HG03159 (cell line): ENCODE results near the gene SLAIN1.

Experiments
- ATAC-seq: cut with Tn5 transposase; IDR thresholded peaks from one replicate; pipeline ENCODE4 v1.9.1; 2021; ENCODE audit warnings: mild to moderate bottlenecking, moderate library complexity; ENCODE audit not compliant: unreplicated experiment

The SLAIN1 gene

DNA sequence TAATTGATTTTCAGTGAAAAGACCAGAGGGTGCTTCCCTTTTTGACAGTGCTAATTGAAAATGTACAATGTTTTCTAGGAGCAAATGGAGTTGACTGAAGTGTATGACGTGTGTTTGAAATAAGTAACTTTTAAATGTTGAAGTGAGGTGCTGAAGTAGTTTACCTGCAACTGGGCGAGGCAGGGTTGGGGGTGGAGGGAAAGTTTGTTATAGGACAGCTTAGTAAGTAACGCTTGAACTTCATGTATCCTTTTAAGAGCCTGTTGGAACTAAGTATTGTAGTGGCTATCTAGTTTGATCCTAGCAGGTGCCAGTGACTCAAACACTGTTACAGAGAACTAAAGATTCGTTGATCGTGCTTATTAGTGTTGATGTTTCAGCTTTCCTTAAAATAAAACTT is 5.9 kb downstream of the SLAIN1 start:
- ATAC-seq = no peak

DNA sequence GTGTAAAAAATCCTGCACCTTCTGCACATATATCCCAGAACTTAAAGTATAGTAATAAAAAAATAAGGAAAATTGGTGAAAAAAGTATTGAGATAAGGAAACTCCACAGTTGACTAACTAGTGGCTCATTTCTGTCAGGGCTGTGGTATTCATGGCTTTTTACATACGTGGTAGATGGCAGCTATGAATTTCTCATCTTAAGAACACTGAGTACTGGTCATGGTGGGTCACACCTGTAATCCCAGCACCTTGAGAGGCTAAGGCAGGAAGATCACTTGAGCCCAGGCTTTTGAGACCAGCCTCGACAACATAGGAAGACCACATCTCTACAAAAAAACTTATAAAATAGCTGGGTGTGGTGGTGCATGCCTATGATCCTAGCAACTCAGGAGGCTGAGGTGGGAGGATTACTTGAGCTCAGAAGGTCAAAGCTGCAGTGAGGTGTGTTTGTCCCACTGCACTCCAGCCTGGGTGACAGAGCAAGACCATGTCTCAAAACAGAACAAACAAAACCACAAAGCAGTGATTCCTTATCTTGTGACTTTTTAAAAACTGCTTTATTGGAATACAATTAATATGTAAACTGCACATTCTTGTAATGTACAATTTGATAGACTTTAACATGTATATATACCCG is 16.8 kb downstream of the SLAIN1 start:
- no peak for ATAC-seq

DNA sequence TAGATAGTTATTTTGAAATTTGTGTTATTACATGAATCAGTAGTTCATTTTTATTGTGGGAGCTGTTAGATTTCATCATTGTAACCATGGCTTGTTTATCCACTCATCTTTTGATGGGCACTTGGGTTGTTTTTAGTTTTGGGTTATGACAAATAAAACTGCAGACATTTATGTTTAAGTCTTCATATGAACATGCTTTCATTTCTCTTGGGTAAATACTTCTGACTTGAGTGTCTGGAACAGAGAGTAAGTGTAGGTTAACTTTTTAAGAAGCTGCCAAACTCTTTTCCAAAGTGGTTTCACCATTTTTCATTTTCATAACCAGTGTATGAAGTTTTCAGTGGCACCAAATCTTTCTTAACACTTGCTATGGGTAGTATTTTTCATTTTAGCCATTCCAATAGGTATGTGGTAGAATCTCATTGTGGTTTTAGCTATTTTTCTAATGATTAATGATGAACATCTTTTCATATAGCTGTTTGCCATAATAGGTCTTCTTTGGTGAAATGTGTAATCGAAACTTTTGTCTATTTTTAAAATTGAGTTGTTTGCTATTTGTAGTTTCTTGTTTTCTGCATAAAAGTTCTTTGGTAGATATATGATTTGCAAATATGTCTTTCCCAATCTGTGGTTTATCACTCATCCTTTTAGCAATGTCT is 17.9 kb downstream of the SLAIN1 start:
- ATAC-seq = no peak

DNA sequence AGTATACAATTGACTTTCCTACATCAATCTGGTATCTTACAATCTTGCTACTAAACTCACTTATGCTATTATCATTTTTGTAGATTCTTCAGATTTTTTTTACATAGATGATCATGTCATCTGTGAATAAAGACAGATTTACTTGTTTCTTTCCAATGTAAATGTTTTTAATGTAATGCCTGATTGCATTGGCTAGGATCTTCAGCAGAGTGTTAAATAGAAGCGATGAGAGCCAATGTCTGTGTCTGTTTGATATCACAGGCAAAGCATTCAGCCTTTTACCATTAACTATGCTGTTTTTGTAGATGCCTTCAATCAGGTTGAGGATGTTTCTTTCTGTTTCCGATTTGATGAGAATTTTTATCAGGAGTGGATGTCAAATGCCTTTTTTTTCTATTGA is 19.2 kb downstream of the SLAIN1 start:
- no peak for ATAC-seq

DNA sequence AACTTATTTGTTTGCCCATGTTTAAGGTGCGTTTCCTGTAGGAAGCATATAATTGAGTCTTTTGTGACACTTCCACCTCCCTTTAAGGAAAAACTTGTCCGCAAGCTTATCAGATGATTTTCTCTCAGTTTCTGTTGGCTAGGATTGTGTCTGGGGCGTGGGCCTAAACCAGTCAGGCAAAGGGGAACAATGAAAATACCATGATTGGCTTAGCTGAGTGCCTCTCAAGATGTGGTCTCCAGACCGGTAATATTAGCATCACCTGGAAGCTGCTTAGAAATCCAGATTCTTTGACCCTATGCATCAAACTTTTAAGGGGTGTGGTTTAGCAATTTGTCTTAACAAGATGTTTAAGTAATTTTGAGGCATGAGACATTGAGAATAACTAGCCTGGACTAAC is 20.0 kb downstream of the SLAIN1 start:
- ATAC-seq = no peak

DNA sequence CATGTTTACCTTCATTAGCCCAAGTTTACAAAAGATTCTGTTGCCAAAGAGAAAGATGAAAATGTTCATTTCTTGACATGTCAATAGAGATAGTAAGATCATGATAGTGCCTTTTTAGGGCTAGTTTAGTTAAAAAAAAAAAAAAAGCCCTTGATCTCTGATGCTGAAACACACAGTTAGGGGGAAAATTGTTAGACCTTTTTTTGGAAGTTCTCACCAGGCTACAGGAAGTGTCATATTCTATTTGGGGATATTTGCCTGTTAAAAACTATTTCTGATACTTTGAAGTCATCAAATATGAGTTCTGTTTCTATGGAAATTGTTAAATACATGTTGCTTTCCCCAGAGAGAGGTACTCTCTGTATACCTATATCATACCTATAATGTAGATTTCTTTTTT is 21.6 kb downstream of the SLAIN1 start:
- ATAC-seq = no peak

DNA sequence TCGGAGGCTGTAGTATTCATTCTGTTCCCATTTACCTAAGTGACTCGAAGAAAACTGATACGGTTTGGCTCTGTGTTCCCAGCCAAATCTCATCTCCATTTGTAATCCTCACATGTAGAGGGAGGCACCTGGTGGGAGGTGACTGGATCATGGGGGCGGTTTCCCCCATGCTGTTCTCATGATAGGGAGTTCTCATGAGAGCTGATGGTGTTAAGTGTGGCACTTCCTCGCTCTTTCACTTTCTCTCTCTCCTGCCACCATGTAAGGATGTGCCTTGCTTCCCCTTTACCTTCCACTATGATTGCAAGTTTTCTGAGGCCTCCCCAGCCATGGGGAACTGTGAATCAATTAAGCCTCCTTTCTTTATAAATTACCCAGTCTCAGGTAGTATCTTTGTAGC is 23.5 kb downstream of the SLAIN1 start:
- no peak for ATAC-seq

DNA sequence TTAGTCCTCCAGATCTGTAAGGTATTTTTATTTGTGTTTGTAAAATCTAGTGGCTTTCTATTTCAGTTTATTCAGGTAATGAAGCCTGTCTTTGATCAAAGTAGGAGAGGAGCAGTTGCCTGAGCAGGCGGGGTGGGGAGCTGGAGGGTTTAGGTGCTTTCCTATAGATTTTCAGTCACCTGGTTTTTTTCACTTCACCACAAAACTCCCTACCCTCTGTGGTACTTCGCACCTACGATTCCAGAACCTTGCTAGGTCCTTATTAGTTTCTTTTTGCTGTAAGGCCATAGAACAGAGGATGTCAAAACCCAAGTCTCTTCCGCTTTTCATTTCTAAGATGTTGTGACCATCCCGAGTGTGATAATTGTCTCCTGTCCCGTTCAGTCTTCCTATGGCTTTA is 26.6 kb downstream of the SLAIN1 start:
- peak; percentile 57 for ATAC-seq

DNA sequence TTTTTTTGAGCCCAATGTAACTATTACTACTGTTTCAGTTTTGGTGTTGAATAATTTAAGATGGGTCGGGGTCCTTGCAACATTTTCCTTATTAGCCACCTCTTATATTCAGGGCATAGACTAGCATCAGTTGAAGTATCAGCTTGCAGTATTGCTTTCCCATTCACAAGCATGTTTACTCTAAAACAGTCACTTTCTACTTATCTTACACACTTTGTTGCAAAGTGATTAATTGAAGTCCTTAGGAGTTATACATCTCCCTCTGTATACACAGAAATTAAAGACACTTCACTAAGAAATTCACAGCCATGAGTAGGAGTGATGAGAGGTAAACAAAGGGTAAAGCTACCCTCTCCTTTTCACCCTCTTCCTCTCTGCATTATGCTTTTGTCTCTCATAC is 27.6 kb downstream of the SLAIN1 start:
- no peak for ATAC-seq

DNA sequence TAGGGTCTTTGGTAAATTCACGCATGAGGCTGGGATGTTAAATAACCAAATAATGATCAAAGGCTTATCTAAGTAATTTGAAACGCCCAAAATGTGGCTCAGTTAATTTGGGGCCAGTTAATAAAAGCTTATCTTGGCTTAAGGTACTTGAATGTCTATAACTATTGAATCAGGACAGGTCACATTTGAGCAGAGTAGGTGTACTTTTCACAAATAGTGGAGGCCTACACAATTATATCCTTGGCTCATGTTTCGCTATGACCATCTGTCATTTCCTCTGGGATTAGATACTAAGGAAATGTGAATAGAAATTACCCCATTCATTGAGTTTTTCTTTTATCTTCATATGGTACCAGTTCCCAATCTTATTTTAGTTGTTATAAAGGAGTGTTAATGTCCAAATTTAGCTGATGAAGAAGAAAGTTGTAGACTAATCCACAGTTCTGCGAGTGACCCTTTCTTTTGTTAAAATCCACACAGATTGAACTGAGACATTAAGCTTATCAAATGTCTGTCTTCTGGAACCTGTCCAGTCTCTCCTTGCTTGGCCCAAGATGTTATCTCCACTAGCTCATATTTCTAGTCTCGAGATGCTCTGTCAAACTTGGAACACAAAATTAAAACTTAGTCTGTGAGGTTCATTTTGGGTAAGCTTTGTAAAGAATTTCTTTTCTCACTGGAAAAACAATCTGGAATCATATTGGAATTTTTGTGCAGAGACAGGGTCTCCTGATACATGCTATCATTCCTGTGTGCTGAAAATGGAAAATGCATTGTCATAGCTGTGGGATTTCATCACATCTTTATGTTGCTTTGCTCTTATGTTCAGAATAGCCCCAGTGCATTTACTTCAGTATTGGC is 31.0 kb downstream of the SLAIN1 start:
- ATAC-seq = no peak

DNA sequence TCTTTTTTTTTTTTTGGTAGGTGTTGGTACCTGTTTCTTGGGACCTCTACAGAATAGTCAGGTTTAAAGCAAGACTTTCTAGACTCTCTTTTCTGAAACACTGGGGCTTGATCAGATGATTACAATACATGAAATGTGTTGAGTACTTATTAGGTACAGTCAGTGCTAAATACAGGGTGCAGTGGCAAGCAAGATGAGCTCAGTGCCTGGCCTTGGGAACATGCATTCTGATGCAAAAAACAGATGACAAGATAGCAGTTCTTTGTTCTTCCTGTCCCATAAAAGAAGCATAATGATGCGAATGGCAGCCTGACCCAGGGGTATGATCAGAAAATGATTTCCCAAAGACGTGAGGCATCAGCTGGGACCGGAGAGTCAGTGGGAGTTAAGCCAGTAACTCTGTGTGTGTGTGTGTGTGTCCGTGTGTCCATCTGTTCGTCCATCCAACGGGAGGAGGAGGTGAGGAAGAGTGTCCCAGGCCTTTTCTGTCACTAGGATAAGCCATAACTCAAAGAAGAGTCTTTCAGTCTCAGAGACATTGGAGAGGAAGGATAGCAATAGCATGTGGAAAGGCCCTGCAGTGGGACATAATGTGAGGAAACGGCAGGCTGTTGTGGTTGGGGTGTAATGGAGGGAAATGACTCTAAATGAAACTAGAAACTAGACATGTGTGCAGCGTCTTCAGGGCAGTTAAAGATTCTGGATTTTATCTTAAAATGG is 32.2 kb downstream of the SLAIN1 start:
- ATAC-seq = peak; percentile 99

DNA sequence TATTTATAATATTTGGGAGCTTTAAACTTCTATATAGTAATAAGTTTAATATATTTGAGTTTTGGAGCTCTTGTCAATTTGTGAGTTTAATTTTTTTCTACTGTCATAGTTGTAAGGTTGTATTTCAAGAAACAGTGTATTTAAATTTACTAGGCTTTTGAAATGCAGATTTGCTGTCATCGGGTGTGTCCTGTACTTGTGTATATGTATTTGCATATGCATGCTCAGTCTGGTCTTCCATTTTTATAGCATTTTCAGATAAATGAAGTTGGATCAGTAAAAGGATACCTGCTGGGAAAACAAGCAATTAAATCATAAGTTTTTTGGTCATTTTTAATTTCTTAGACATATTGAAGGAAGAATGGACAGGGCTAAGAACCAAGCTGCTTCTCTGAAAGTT is 33.1 kb downstream of the SLAIN1 start:
- ATAC-seq = no peak

DNA sequence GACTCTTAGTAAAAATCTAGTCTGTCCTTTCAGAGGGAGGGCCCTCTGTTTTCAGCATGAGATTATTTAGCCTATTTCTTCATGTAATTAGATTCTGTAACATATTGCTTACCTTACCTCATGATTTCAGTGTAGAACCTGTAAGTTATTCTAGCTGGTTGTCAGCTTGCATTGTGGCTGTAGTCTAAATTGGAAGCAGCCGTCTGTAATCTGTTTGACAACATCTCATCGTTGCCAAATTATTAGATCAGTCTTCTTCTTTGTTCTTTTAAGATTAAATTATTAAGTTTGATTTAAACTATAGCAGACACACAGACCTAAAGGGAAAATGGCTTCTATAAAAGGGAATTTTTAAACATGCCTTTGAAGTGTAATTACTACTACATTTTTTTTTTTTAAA is 34.8 kb downstream of the SLAIN1 start:
- ATAC-seq = no peak

DNA sequence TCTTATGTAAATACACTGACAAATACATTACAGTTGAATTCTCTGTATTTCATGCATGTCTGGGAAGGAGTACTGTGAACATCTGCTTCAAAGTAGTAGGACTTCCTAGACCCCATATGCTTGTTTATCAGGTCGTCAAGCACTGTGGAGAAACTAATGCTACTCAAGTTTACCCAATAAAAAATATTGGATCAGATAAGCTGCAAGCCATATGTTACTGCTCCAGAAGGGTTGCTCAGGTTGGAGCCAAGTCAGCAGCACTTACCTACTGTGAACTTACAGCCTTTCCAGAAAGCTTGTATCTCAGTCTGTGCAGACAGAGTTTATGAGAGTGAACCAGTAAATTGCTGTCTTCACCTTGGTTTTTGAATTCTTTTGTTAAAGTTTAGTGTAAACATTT is 36.2 kb downstream of the SLAIN1 start:
- no peak for ATAC-seq

DNA sequence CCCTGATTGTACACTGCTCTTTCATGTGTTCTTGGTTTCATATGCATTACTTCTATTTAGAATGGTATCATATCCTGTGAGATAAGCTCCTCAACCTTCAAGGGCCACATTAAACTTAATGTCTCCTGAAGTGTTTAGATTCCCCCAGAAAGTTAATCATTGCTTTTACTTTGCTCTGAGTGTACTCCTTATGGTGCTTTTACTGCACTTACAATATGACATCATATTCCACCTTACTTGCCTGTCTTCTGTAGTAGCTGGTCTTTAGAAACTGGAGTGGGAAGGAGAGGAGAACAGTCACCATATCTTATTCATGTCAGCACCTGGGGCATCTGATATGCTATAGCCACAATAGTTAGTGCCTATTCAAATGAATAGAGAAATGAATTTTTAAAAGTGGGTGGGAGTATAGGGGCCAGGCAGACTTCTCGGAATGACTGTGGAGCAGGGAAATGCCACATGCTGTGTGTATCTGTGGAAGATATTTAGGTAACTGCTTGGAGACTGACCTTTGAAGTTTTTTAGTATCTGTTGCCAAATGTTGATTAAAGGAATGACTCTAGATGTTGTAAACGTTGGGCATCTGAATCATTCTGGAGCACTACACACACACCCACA is 40.2 kb downstream of the SLAIN1 start:
- ATAC-seq = peak; percentile 80

DNA sequence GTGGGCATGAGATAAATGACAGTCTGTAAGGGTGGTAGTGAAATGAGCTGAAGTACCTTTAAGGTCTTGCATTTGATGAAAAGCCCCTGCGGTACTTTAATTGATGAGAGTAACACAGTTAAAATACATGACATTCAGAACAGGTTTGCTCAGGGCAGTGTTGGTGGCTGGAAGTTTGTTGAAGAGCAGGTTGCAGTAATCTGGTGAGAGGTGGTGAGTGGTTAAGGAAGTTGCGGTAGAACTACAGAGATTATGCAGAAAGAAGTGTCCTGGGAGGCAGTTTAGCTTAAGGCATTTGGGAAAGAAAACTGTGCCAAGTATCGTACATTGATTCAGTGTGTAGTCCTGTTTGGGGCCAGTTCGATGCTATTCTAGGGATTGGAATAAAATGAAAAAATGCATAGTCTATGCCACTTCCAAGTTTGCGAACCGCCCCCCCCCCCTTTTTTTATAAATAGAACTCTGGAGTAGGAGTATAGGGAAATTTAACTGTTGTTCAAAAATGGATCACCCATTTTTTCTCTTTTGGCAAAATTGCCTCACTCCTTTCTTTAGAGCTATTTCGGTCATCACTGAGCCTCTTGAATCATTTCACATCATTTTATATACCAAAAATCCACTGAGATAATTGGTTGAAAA is 42.7 kb downstream of the SLAIN1 start:
- ATAC-seq = no peak

DNA sequence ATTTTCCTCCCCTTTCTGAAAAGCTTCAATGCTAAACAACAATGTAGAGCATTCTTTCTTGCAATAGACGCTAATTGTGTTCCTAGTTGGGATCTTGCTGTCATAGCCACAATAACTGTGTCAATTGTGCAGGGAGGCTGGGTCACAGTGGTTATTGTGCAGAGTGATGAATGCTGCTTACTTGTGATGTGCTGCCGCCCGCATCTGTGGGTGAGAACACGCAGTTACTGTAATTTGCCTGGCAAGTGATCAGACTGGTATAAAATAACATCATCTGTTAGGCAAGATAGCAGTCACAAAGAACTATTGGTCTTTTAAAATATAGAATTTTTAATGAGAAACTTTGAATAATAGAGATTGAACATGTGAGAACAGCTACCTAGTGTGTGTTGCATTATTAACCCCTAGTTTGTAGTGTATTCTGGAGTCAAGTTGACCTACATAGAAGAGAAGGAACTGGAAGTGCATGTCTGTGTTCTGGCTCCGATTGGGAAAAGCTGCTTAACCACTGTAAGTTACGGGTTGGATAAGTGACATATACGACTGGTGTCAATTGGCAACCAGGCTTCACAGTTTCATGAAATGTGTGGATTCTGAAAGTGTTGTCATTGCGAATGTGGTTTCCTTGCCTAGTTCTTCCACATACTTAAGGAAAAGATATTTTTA is 43.6 kb downstream of the SLAIN1 start:
- no peak for ATAC-seq

DNA sequence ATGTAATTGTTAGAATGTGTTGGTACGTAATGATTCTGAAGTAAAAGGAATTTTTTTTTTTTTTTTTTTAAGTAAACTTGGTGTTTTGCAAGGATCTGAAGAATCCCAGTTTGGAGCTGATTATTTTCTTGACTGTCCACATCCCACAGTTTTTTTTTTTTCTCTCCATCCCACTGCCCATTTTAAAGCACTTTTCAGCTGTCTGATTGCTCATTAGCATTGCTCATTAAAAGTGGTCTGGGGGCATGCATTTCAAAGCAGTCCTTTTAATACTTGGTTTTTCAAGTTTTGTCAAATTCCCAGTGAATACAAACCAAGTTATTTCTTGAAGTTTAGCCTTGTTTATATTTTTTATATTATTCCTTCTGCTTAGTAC is 44.1 kb downstream of the SLAIN1 start:
- ATAC-seq = no peak

DNA sequence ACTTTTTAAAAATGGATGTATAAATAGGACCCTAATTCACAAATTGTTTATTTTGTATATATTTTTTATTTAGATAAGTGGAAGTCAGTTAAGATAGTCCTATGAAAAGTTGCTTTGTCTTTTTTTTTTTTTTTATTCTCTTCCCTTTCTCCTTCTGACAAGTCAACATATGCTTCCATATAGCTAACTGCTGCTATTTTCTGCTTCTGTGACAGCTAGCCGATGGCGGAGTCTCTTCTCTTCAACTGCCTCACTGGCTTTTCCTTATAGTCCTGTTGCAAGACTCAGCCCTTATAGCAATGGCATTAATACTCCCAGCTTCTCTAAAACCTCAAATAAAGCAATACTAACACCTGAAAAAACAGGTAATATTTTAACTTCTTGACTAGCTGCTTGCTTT is 45.3 kb downstream of the SLAIN1 start:
- ATAC-seq = no peak

DNA sequence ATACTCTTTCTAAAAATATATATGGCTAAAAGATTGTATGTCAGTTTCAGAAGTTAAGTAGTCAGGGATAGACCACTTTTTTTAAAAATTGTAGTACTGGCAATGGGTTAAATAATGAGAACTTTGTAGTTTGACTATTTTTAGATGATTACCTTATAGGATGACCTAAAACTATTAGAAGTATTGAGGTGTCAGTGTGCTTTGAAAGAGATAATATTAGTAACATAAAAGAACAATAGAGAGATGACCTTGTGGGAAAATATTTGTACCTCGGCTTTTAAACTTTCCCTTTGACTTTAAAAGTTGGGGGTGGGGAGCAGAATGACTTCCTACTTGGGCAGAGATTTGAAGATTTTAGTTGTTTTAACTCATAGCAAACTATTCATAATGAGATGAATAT is 48.3 kb downstream of the SLAIN1 start:
- no peak for ATAC-seq
